RWPE2 (cell line): ENCODE results near the gene TAF5L.

Experiments
- ATAC-seq: fragments of 200-7000 bp; cut with Tn5 transposase; 3 replicates; pipeline ENCODE4 v1.9.1; 2021; ENCODE audit warnings: low read depth
- DNase-seq: peaks from one replicate; pipeline ENCODE4 v3.0.0-alpha.2; 2020; ENCODE audit warnings: low spot score
- H3K27ac ChIP-seq: fragments of 450-650 bp; 2 replicates; pipeline ENCODE4 v1.5.1; 2017; ENCODE audit warnings: mild to moderate bottlenecking; ENCODE audit not compliant: poor library complexity, severe bottlenecking
- H3K27me3 ChIP-seq: fragments of 250-450 bp; sonication (Bioruptor Pico); 2 replicates; pipeline ENCODE4 v1.5.1; 2021; ENCODE audit warnings: mild to moderate bottlenecking, moderate library complexity; ENCODE audit not compliant: insufficient read depth, poor library complexity, severe bottlenecking
- H3K36me3 ChIP-seq: fragments of 250-450 bp; sonication (Bioruptor Pico); 2 replicates; pipeline ENCODE4 v1.5.1; 2020; ENCODE audit warnings: low read depth, mild to moderate bottlenecking, moderate library complexity
- H3K4me1 ChIP-seq: fragments of 250-450 bp; sonication (Bioruptor Pico); 2 replicates; pipeline ENCODE4 v1.5.1; 2021; ENCODE audit warnings: mild to moderate bottlenecking, moderate library complexity; ENCODE audit not compliant: insufficient read depth, poor library complexity, severe bottlenecking
- H3K4me3 ChIP-seq: fragments of 250-450 bp; sonication (Bioruptor Pico); 2 replicates; pipeline ENCODE4 v1.5.1; 2021; ENCODE audit warnings: mild to moderate bottlenecking, moderate library complexity; ENCODE audit not compliant: severe bottlenecking
- H3K9me3 ChIP-seq: fragments of 250-450 bp; sonication (Bioruptor Pico); 2 replicates; pipeline ENCODE4 v1.5.1; 2021; ENCODE audit warnings: mild to moderate bottlenecking, moderate library complexity; ENCODE audit not compliant: severe bottlenecking
- CTCF ChIP-seq: fragments of 450-650 bp; IDR thresholded peaks from one replicate; pipeline ENCODE4 v1.5.1; 2017; ENCODE audit warnings: mild to moderate bottlenecking, moderate library complexity; ENCODE audit not compliant: poor library complexity, severe bottlenecking

TAF5L gene

DNA sequence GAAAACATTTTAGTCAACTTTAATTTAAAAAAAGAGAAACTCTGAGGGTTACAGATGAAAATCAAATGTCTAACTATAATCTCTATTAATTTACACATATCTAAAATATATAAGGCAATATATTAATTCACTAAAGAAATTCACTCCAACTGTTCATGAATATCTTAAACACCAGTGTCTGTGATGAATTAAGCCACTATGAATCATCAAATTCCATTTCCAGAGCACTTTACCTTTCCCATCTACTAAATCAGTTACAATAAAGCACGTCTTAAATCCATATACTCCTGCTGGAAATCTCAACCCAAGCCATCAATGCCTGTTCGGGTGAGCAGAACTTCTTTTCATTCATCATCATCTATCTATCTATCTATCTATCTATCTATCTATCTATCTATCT, 4.3 kb downstream of the TAF5L start:
- H3K36me3 ChIP-seq: peaks cover 4% of the 10 kb centered on the region; the same call in 1 of the 2 replicates
- H3K4me3 ChIP-seq: no peak overlapping the region
- H3K9me3 ChIP-seq: no peaks in the 10 kb centered on the region
- H3K27ac ChIP-seq: no peak overlapping the region
- H3K4me1 ChIP-seq: no peaks in the 10 kb centered on the region
- no peaks in the 10 kb centered on the region for H3K27me3 ChIP-seq
- no peak for ATAC-seq
- DNase-seq: no peak
- no peak for TF ChIP-seq CTCF

GRCh38 chr1:229620876-229621275, 5.0 kb downstream of the TAF5L start:
- ATAC-seq (no peak), DNase-seq (no peak)
- TF ChIP-seq CTCF: no peak
- Histone ChIP-seq H3K27ac (no peak overlapping the region), H3K27me3 (no peaks in the 10 kb centered on the region), H3K4me3 (no peak overlapping the region), H3K4me1 (no peaks in the 10 kb centered on the region), H3K9me3 (no peaks in the 10 kb centered on the region), H3K36me3 (peaks cover 4% of the 10 kb centered on the region; the same call in 1 of the 2 replicates)

GRCh38 chr1:229619614-229620013, 6.3 kb downstream of the TAF5L start:
- no peak for ATAC-seq
- Histone ChIP-seq H3K27me3 (no peaks in the 10 kb centered on the region), H3K36me3 (peaks cover 4% of the 10 kb centered on the region; the same call in 1 of the 2 replicates), H3K9me3 (no peaks in the 10 kb centered on the region), H3K27ac (no peak overlapping the region), H3K4me3 (no peak overlapping the region), H3K4me1 (no peaks in the 10 kb centered on the region)
- DNase-seq: no peak
- TF ChIP-seq CTCF: no peak

DNA sequence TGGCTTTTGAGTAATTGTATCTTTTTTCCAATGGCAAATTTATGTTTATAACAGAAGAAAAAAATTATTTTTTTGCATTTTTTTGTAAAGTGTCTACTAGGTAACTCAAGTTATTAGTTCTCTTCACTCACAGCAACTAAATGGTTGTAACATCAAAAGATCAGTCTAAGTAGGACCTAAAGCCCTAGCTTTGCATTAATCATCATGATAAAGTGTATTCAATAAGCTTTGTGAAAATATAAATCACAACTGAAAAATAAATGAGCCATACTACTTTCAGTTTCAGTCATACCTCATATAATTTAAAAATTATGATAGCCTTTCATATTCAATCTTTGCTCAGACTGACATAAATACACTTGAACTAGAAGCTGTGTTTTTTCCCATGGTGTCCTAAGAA, 6.9 kb downstream of the TAF5L start:
- ATAC-seq (no peak), DNase-seq (no peak)
- TF ChIP-seq CTCF: no peak
- Histone ChIP-seq H3K4me3 (no peak overlapping the region), H3K9me3 (no peaks in the 10 kb centered on the region), H3K27ac (no peak overlapping the region), H3K36me3 (peaks cover 4% of the 10 kb centered on the region; the same call in 1 of the 2 replicates), H3K4me1 (no peaks in the 10 kb centered on the region), H3K27me3 (no peaks in the 10 kb centered on the region)

DNA sequence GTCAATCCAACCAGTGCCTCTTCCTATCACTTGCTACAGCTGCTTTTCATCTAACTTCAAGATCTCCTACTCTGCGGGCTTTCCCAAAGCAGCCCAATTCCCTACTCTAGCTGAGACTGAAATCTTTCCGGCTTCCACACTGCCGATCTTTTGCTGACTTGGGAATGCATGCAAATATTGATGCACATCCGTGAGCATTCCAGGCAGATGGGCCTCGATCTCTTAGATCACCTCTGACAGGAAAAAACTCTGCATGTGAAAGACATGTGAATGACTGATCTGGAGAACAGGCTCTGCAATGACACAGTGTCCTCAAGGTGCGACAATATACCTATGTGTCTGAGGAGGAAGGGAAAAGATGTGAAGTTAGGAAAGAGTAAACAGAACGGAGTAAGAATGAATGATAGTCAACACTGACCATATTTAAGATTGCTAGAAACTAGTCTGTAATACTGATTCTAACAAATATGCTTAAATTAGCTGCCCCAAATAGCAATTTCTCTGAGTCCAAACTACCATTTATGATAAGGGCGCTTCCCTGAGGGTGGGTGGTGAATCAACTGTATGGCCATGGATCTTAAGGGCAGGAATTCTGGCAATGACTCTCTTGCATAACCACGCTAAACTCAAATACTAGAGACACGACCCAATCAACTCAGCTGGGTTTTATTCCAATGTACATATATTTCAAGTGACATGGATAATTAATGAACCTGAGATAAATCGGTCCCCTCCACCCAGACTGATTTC, 8.4 kb downstream of the TAF5L start:
- DNase-seq (no peak), ATAC-seq (no peak)
- H3K27ac ChIP-seq: no peak overlapping the region
- peaks cover 4% of the 10 kb centered on the region; the same call in 1 of the 2 replicates for H3K36me3 ChIP-seq
- no peaks in the 10 kb centered on the region for H3K27me3 ChIP-seq
- TF ChIP-seq CTCF: no peak
- no peak overlapping the region for H3K4me3 ChIP-seq
- H3K4me1 ChIP-seq: no peaks in the 10 kb centered on the region
- no peaks in the 10 kb centered on the region for H3K9me3 ChIP-seq
